Epithelial cell of esophagus (primary cell): ENCODE measurements around the gene OR52N5.

ENCODE experiments used
- DNase-seq: peaks from one replicate; pipeline ENCODE4 v3.0.0; 2010; ENCODE audit warnings: low read depth
- H3K4me3 ChIP-seq: 2 replicates; pipeline ENCODE4 v1.5.1; 2011; ENCODE audit warnings: mild to moderate bottlenecking, low read length, control low read depth
- TF ChIP-seq, protein P1 (sequence below): IDR thresholded peaks from 2 replicates; pipeline ENCODE4 v1.5.1; 2011; ENCODE audit warnings: low read depth, mild to moderate bottlenecking, low read length, control low read depth, inconsistent platforms; ENCODE audit not compliant: insufficient read depth; ENCODE audit errors: missing control alignments

Gene OR52N5

DNA sequence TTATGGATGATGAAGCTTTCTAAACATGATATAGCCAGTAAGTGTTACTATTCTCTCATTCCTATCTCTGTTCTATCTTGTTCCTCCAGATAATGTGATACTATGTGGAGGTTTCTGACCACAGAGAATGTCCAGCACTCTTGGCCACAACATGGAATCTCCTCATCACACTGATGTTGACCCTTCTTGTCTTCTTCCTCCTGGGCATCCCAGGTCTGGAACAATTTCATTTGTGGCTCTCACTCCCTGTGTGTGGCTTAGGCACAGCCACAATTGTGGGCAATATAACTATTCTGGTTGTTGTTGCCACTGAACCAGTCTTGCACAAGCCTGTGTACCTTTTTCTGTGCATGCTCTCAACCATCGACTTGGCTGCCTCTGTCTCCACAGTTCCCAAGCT, 56.8 kb downstream of the OR52N5 start:
- no peak for DNase-seq
- no peak overlapping the region for H3K4me3 ChIP-seq
- TF ChIP-seq, protein P1, sequence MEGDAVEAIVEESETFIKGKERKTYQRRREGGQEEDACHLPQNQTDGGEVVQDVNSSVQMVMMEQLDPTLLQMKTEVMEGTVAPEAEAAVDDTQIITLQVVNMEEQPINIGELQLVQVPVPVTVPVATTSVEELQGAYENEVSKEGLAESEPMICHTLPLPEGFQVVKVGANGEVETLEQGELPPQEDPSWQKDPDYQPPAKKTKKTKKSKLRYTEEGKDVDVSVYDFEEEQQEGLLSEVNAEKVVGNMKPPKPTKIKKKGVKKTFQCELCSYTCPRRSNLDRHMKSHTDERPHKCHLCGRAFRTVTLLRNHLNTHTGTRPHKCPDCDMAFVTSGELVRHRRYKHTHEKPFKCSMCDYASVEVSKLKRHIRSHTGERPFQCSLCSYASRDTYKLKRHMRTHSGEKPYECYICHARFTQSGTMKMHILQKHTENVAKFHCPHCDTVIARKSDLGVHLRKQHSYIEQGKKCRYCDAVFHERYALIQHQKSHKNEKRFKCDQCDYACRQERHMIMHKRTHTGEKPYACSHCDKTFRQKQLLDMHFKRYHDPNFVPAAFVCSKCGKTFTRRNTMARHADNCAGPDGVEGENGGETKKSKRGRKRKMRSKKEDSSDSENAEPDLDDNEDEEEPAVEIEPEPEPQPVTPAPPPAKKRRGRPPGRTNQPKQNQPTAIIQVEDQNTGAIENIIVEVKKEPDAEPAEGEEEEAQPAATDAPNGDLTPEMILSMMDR, result no peak
